Brain microvascular endothelial cell (primary cell): ENCODE measurements around the gene PRKCH.

Experiments
- DNase-seq: peaks from one replicate; pipeline ENCODE4 v3.0.0-alpha.2; 2020
- H3K27ac ChIP-seq: fragments of 250-450 bp; sonication (Bioruptor Pico); 2 replicates; pipeline ENCODE4 v1.5.1; 2020; ENCODE audit warnings: mild to moderate bottlenecking, moderate library complexity
- H3K27me3 ChIP-seq: fragments of 250-450 bp; sonication (Bioruptor Pico); replicated peaks from 2 replicates; pipeline ENCODE4 v1.5.1; 2020; ENCODE audit warnings: mild to moderate bottlenecking
- H3K36me3 ChIP-seq: fragments of 250-450 bp; sonication (Bioruptor Pico); replicated peaks from 2 replicates; pipeline ENCODE4 v1.5.1; 2020; ENCODE audit warnings: mild to moderate bottlenecking
- H3K4me3 ChIP-seq: 2 replicates; pipeline ENCODE4 v1.5.1; 2011; ENCODE audit warnings: low read depth, mild to moderate bottlenecking, control low read depth, low read length, moderate library complexity
- in situ Hi-C: cut with HindIII; loops from 2 replicates; pipeline ENCODE4 v1.10.0; 2017; ENCODE audit warnings: low sequenced_read_pairs, low pct_ligation_motif_present
- TF ChIP-seq, protein P1 (sequence below): IDR thresholded peaks from 2 replicates; pipeline ENCODE4 v1.5.1; 2011; ENCODE audit warnings: low read depth, mild to moderate bottlenecking, moderate library complexity, low read length, control low read depth, inconsistent platforms; ENCODE audit errors: missing control alignments

Gene PRKCH

DNA sequence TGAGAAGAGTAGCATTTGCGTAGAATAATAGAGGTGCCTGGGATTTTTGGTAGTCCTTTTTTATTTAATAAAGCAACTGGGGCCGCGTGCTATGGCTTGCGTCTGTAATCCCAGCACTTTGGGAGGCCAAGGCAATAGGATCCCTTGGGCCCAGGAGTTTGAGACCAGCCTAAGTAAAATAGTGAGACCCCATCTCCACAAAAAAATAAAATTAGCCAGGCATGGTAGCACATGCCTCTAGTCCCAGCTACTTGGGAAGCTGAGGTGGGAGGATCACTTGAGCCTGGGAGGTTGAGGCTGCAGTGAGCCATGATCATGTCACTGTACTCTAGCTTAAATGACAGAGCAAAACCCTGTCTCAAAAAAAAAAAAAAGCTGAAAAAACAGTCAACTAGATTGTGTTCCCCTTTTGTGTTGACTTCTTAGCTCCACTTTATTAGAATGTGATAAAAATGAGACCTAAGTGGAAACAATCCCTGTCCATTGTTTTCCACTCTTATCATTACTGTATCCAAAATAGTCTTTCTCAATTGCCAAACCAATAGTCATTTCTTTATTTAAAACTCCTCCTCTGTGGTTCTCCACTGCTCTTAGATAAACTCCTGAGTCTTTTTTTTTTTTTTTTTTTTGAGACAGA, 7.4 kb downstream of the PRKCH start:
- TF ChIP-seq, protein P1, sequence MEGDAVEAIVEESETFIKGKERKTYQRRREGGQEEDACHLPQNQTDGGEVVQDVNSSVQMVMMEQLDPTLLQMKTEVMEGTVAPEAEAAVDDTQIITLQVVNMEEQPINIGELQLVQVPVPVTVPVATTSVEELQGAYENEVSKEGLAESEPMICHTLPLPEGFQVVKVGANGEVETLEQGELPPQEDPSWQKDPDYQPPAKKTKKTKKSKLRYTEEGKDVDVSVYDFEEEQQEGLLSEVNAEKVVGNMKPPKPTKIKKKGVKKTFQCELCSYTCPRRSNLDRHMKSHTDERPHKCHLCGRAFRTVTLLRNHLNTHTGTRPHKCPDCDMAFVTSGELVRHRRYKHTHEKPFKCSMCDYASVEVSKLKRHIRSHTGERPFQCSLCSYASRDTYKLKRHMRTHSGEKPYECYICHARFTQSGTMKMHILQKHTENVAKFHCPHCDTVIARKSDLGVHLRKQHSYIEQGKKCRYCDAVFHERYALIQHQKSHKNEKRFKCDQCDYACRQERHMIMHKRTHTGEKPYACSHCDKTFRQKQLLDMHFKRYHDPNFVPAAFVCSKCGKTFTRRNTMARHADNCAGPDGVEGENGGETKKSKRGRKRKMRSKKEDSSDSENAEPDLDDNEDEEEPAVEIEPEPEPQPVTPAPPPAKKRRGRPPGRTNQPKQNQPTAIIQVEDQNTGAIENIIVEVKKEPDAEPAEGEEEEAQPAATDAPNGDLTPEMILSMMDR, result no peak
- DNase-seq, result no peak
- H3K36me3 ChIP-seq, result no peaks in the 10 kb centered on the region
- in situ Hi-C loops, result no loop called here
- H3K27me3 ChIP-seq, result no peaks in the 10 kb centered on the region
- H3K4me3 ChIP-seq, result no peak overlapping the region
- no peak overlapping the region for H3K27ac ChIP-seq

- in situ Hi-C loops, result no loop called here
- no peak overlapping the region for H3K27ac ChIP-seq
- DNase-seq, result no peak
- H3K4me3 ChIP-seq, result no peak overlapping the region
- no peaks in the 10 kb centered on the region for H3K36me3 ChIP-seq
- TF ChIP-seq, protein P1, result no peak
- H3K27me3 ChIP-seq, result no peaks in the 10 kb centered on the region
Observed at GRCh38 chr14:61329478-61330051, 8.2 kb downstream of the PRKCH start.

GRCh38 chr14:61330511-61330910, 9.1 kb downstream of the PRKCH start:
- no peak for DNase-seq
- Histone ChIP-seq H3K27me3 (no peaks in the 10 kb centered on the region), H3K4me3 (no peak overlapping the region), H3K27ac (no peak overlapping the region), H3K36me3 (no peaks in the 10 kb centered on the region)
- in situ Hi-C loops, result no loop called here
- TF ChIP-seq, protein P1, result no peak

GRCh38 chr14:61331992-61332657, 10.7 kb downstream of the PRKCH start:
- Histone ChIP-seq H3K4me3 (no peak overlapping the region), H3K36me3 (no peaks in the 10 kb centered on the region), H3K27me3 (no peaks in the 10 kb centered on the region), H3K27ac (no peak overlapping the region)
- TF ChIP-seq, protein P1, result no peak
- in situ Hi-C loops, result no loop called here
- no peak for DNase-seq

- no peak for DNase-seq
- Histone ChIP-seq H3K27ac (no peak overlapping the region), H3K4me3 (no peak overlapping the region), H3K36me3 (no peaks in the 10 kb centered on the region), H3K27me3 (no peaks in the 10 kb centered on the region)
- in situ Hi-C loops, result no loop called here
- TF ChIP-seq, protein P1, result no peak
Observed at GRCh38 chr14:61332658-61333029, 11.3 kb downstream of the PRKCH start.
